H9 (cell line): Measurements from ENCODE around the gene GRK3. TPM values are rescaled to one million over a fixed set of nuclear protein-coding genes. Genes with fewer than 3 reads are reported as not detected.

ENCODE experiments used
- DNase-seq: peaks from one replicate; pipeline ENCODE4 v3.0.0-alpha.2; 2017
- H2AFZ ChIP-seq: one replicate; pipeline ENCODE4 v1.6.1; 2013; ENCODE audit warnings: mild to moderate bottlenecking, low read length, control low read depth, moderate library complexity
- H2AK5ac ChIP-seq: 2 replicates; pipeline ENCODE4 v1.6.1; 2013; ENCODE audit warnings: low read length, control low read depth, mixed read lengths; ENCODE audit not compliant: insufficient read length
- H2BK120ac ChIP-seq: one replicate; pipeline ENCODE4 v1.6.1; 2013; ENCODE audit warnings: low read depth, mild to moderate bottlenecking, low read length, control low read depth, inconsistent platforms; ENCODE audit not compliant: poor library complexity, severe bottlenecking
- H2BK12ac ChIP-seq: 2 replicates; pipeline ENCODE4 v1.6.1; 2013; ENCODE audit warnings: low read length, control low read depth, mixed read lengths, low read depth; ENCODE audit not compliant: insufficient read length
- H2BK15ac ChIP-seq: 2 replicates; pipeline ENCODE4 v1.6.1; 2013; ENCODE audit warnings: low read depth, low read length, control low read depth
- H2BK20ac ChIP-seq: one replicate; pipeline ENCODE4 v1.6.1; 2013; ENCODE audit warnings: low read depth, mild to moderate bottlenecking, low read length, control low read depth, inconsistent platforms; ENCODE audit not compliant: poor library complexity, severe bottlenecking
- H2BK5ac ChIP-seq: 2 replicates; pipeline ENCODE4 v1.6.1; 2013; ENCODE audit warnings: low read length, control low read depth, mixed read lengths; ENCODE audit not compliant: insufficient read length
- H3K14ac ChIP-seq: 2 replicates; pipeline ENCODE4 v1.6.1; 2013; ENCODE audit warnings: low read length, control low read depth; ENCODE audit not compliant: insufficient read depth
- H3K18ac ChIP-seq: 2 replicates; pipeline ENCODE4 v1.6.1; 2013; ENCODE audit warnings: low read depth, mild to moderate bottlenecking, mixed read lengths, low read length, control low read depth; ENCODE audit not compliant: insufficient read length
- H3K23ac ChIP-seq: 2 replicates; pipeline ENCODE4 v1.6.1; 2013; ENCODE audit warnings: low read length, control low read depth, mixed read lengths, low read depth; ENCODE audit not compliant: insufficient read length
- H3K23me2 ChIP-seq: 2 replicates; pipeline ENCODE4 v1.6.1; 2013; ENCODE audit warnings: low read depth, mild to moderate bottlenecking, mixed read lengths, low read length, control low read depth; ENCODE audit not compliant: insufficient read length, poor library complexity, severe bottlenecking
- H3K27ac ChIP-seq: 2 replicates; pipeline ENCODE4 v1.5.1; 2013; ENCODE audit warnings: low read length, control low read depth, mixed read lengths, low read depth; ENCODE audit not compliant: insufficient read length
- H3K27me3 ChIP-seq: 2 replicates; pipeline ENCODE4 v1.6.1; 2013; ENCODE audit warnings: low read length, control low read depth, inconsistent platforms; ENCODE audit not compliant: insufficient read depth
- H3K4ac ChIP-seq: 2 replicates; pipeline ENCODE4 v1.6.1; 2013; ENCODE audit warnings: low read depth, mild to moderate bottlenecking, control low read depth, inconsistent platforms, low read length, moderate library complexity
- H3K4me1 ChIP-seq: 2 replicates; pipeline ENCODE4 v1.6.1; 2013; ENCODE audit warnings: low read length, control low read depth, inconsistent platforms; ENCODE audit not compliant: insufficient read depth
- H3K4me2 ChIP-seq: 2 replicates; pipeline ENCODE4 v1.6.1; 2013; ENCODE audit warnings: low read length, control low read depth, mixed read lengths; ENCODE audit not compliant: insufficient read length, insufficient read depth
- H3K56ac ChIP-seq: 2 replicates; pipeline ENCODE4 v1.6.1; 2013; ENCODE audit warnings: low read depth, mild to moderate bottlenecking, mixed read lengths, low read length, control low read depth; ENCODE audit not compliant: insufficient read length
- H3K79me1 ChIP-seq: 2 replicates; pipeline ENCODE4 v1.6.1; 2013; ENCODE audit warnings: low read depth, mild to moderate bottlenecking, moderate library complexity, low read length, control low read depth, inconsistent platforms; ENCODE audit not compliant: insufficient read depth, poor library complexity, severe bottlenecking
- H3K79me2 ChIP-seq: 2 replicates; pipeline ENCODE4 v1.6.1; 2013; ENCODE audit warnings: low read length, control low read depth, inconsistent platforms; ENCODE audit not compliant: insufficient read depth
- H3K9ac ChIP-seq: 2 replicates; pipeline ENCODE4 v1.6.1; 2013; ENCODE audit warnings: low read length, control low read depth, mixed read lengths; ENCODE audit not compliant: insufficient read length; ENCODE audit errors: extremely low read depth
- H3K9me3 ChIP-seq: one replicate; pipeline ENCODE4 v1.6.1; 2013; ENCODE audit warnings: low read depth, low read length, inconsistent platforms; ENCODE audit not compliant: control insufficient read depth
- H3T11ph ChIP-seq: one replicate; pipeline ENCODE4 v1.6.1; 2013; ENCODE audit warnings: mild to moderate bottlenecking, low read length, control low read depth, inconsistent platforms
- H4K20me1 ChIP-seq: one replicate; pipeline ENCODE4 v1.6.1; 2013; ENCODE audit not compliant: control insufficient read depth, insufficient read length, insufficient read depth
- H4K5ac ChIP-seq: 2 replicates; pipeline ENCODE4 v1.6.1; 2013; ENCODE audit warnings: low read depth, mild to moderate bottlenecking, mixed read lengths, low read length, control low read depth; ENCODE audit not compliant: insufficient read length
- H4K8ac ChIP-seq: replicated peaks from 2 replicates; pipeline ENCODE4 v1.6.1; 2013; ENCODE audit warnings: low read length, control low read depth, mixed read lengths, low read depth; ENCODE audit not compliant: insufficient read length
- H4K91ac ChIP-seq: 2 replicates; pipeline ENCODE4 v1.6.1; 2013; ENCODE audit warnings: low read depth, mild to moderate bottlenecking, moderate library complexity, mixed read lengths, low read length, control low read depth; ENCODE audit not compliant: insufficient read length
- H3K27ac Mint-ChIP-seq, 3 experiments: 2 replicates in 2 of 3; 3 replicates in 1 of 3; pipeline ENCODE4 v1.8.0; 2020 to 2021; ENCODE audit warnings: mixed read lengths in 3 of 3, mild to moderate bottlenecking in 1 of 3, moderate library complexity in 1 of 3
- H3K27me3 Mint-ChIP-seq: 2 replicates; pipeline ENCODE4 v1.8.0; 2021; ENCODE audit warnings: low read depth, mild to moderate bottlenecking, moderate library complexity, mixed read lengths
- H3K36me3 Mint-ChIP-seq, 3 experiments: 2 replicates in 2 of 3; 3 replicates in 1 of 3; pipeline ENCODE4 v1.8.0; 2020 to 2021; ENCODE audit warnings: low read depth in 3 of 3, mixed read lengths in 3 of 3; ENCODE audit not compliant: insufficient read depth in 1 of 3
- H3K4me1 Mint-ChIP-seq, 2 experiments: 2 replicates each; pipeline ENCODE4 v1.8.0; 2020; ENCODE audit warnings: mixed read lengths in 2 of 2
- H3K4me3 Mint-ChIP-seq, 2 experiments: 2 replicates in 1 of 2; 3 replicates in 1 of 2; pipeline ENCODE4 v1.8.0; 2020 to 2021; ENCODE audit warnings: mild to moderate bottlenecking in 2 of 2, mixed read lengths in 2 of 2, moderate library complexity in 1 of 2
- H3K9me3 Mint-ChIP-seq, 2 experiments: 2 replicates in 1 of 2; 3 replicates in 1 of 2; pipeline ENCODE4 v1.8.0; 2020; ENCODE audit warnings: mild to moderate bottlenecking in 2 of 2, mixed read lengths in 2 of 2, moderate library complexity in 1 of 2
- WGBS: extraction: QIAGEN DNeasy Blood & Tissue Kit; methylation state at CpG from one replicate; pipeline ENCODE4 v1.1.7; 2013; ENCODE audit warnings: missing lambda C conversion rate, low lambda C conversion rate, mixed read lengths; ENCODE audit not compliant: insufficient read length; ENCODE audit errors: extremely low coverage; 5-methylcytosine and 5-hydroxymethylcytosine counted together
- total RNA-seq: library from RNA; stranded (reverse); gene quantifications from 2 replicates; pipeline ENCODE4 v1.2.1, GENCODE V29; 2021
- TF ChIP-seq, protein P1 (sequence below): fragments of 200-600 bp; sonication (generic); conservative IDR thresholded peaks from 3 replicates; pipeline ENCODE4 v1.8.0; 2021; ENCODE audit warnings: antibody characterized with exemption, mild to moderate bottlenecking

The GRK3 gene
- total RNA-seq, 1 experiment from 2014 or later, result 23.9 TPM

GRCh38 chr22:25693268-25693565 lies 128.7 kb downstream of the GRK3 start:
- no peak overlapping the region for H2BK5ac ChIP-seq
- H3K4me2 ChIP-seq, result no peak overlapping the region
- H3K79me1 ChIP-seq, result no peaks in the 10 kb centered on the region
- no peak overlapping the region for H3K23ac ChIP-seq
- TF ChIP-seq, protein P1, sequence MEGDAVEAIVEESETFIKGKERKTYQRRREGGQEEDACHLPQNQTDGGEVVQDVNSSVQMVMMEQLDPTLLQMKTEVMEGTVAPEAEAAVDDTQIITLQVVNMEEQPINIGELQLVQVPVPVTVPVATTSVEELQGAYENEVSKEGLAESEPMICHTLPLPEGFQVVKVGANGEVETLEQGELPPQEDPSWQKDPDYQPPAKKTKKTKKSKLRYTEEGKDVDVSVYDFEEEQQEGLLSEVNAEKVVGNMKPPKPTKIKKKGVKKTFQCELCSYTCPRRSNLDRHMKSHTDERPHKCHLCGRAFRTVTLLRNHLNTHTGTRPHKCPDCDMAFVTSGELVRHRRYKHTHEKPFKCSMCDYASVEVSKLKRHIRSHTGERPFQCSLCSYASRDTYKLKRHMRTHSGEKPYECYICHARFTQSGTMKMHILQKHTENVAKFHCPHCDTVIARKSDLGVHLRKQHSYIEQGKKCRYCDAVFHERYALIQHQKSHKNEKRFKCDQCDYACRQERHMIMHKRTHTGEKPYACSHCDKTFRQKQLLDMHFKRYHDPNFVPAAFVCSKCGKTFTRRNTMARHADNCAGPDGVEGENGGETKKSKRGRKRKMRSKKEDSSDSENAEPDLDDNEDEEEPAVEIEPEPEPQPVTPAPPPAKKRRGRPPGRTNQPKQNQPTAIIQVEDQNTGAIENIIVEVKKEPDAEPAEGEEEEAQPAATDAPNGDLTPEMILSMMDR, result no peak
- Mint-ChIP-seq H3K4me3 (no peak overlapping the region), H3K27ac (0 out of 7 replicates have a peak overlapping the region, but pooled peaks of 1 of the 3 experiments have one; percentile 47), H3K9me3 (no peaks in the 10 kb centered on the region), H3K27me3 (no peaks in the 10 kb centered on the region), H3K4me1 (peaks cover 6 to 9% of the 10 kb centered on the region in 2 experiments; a peak in 3 of 4 replicates), H3K36me3 (peaks cover 2 to 25% (median 16%) of the 10 kb centered on the region in 3 experiments; a peak in 5 of 7 replicates)
- H2BK12ac ChIP-seq, result no peak overlapping the region
- no peak overlapping the region for H3K14ac ChIP-seq
- no peak overlapping the region for H3K4ac ChIP-seq
- no peaks in the 10 kb centered on the region for H3K79me2 ChIP-seq
- peaks cover 2% of the 10 kb centered on the region; the same call in 1 of the 2 replicates for H3K4me1 ChIP-seq
- H4K5ac ChIP-seq, result no peak overlapping the region
- H4K8ac ChIP-seq, result no peak overlapping the region
- H4K20me1 ChIP-seq, result no peaks in the 10 kb centered on the region
- no peaks in the 10 kb centered on the region for H3K27me3 ChIP-seq
- H3K23me2 ChIP-seq, result no peaks in the 10 kb centered on the region
- no peak overlapping the region for H2BK15ac ChIP-seq
- H4K91ac ChIP-seq, result no peak overlapping the region
- WGBS, result no CpG with 5 or more reads among the region's 4 CpGs
- H3K9ac ChIP-seq, result no peak overlapping the region
- no peaks in the 10 kb centered on the region for H3K9me3 ChIP-seq
- H2AFZ ChIP-seq, result no peak overlapping the region
- H3K18ac ChIP-seq, result no peak overlapping the region
- no peak overlapping the region for H2BK20ac ChIP-seq
- H3K56ac ChIP-seq, result no peak overlapping the region
- H2AK5ac ChIP-seq, result no peak overlapping the region
- no peak overlapping the region for H3K27ac ChIP-seq
- no peak for DNase-seq
- no peak overlapping the region for H2BK120ac ChIP-seq
- H3T11ph ChIP-seq, result no peak overlapping the region
